ENCODE data around the gene MST1R.

DNA sequence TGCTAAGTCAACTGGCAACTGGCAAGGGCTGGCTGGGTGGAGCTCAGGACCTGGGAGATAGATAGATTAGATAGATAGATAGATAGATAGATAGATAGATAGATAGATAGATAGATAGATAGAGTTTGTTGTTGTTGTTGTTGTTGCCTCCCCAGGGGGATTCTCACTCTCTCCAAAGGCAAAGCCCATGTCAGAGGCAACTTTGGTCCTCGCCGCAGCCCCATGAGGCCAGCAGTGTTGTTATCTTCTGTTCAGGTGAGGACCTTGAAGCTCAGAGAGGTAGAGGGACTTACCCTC, 7.4 kb upstream of the MST1R start:
- TF ChIP-seq CTCF (IDR thresholded peaks at IDR 0.05), result no peak
- TF ChIP-seq ZFX (IDR thresholded peaks at IDR 0.05; ENCODE audit: borderline replicate concordance), result no peak
